Colonic mucosa (tissue), 4 donors: ENCODE results near the gene SWT1. TPM values are rescaled to one million over a fixed set of nuclear protein-coding genes. Genes with fewer than 3 reads are reported as not detected.

Source experiments
- DNase-seq: peaks from one replicate; pipeline ENCODE4 v3.0.0-alpha.2; 2020
- H3K27ac ChIP-seq: fragments of 200-600 bp; one replicate; pipeline ENCODE4 v1.8.0; 2021
- H3K27me3 ChIP-seq: fragments of 200-600 bp; one replicate; pipeline ENCODE4 v1.8.0; 2021
- H3K36me3 ChIP-seq: fragments of 200-600 bp; one replicate; pipeline ENCODE4 v1.8.0; 2021
- H3K4me1 ChIP-seq: fragments of 200-600 bp; one replicate; pipeline ENCODE4 v1.8.0; 2021; ENCODE audit warnings: mild to moderate bottlenecking
- H3K4me3 ChIP-seq: fragments of 200-600 bp; one replicate; pipeline ENCODE4 v1.8.0; 2021
- H3K9ac ChIP-seq, 2 donors: one replicate each; pipeline ENCODE4 v1.7.0; 2013; ENCODE audit warnings: control low read depth in 2 of 2, low read depth in 2 of 2, low read length in 2 of 2
- H3K9me3 ChIP-seq: fragments of 200-600 bp; one replicate; pipeline ENCODE4 v1.8.0; 2021
- intact Hi-C: fragments of 100-400 bp; cut with DNase I; formaldehyde crosslinking; loops from one replicate; pipeline ENCODE4 v1.14.1; 2022
- total RNA-seq, 2 donors: library from RNA; stranded (reverse); fragmentation: NEBNext Ultra II Directional in 1 of 2; extraction: Animal tissue kit (Norgen Biotek cat#: 25700) in 1 of 2; gene quantifications; one replicate each; pipeline ENCODE4 v1.2.1, GENCODE V29; 2021
- TF ChIP-seq, protein P1 (sequence below): fragments of 200-600 bp; IDR thresholded peaks from one replicate; pipeline ENCODE4 v1.8.0; 2022; ENCODE audit warnings: antibody characterized with exemption, mild to moderate bottlenecking
- donor health status: healthy.
- donor health status: DM: no; HTN: no; CAD: no.
- donor health status: DM: no; HTN: no; CAD: no.

Gene SWT1
- total RNA-seq, 2 donors from 2014 or later: 3.4 to 5.7 TPM

DNA sequence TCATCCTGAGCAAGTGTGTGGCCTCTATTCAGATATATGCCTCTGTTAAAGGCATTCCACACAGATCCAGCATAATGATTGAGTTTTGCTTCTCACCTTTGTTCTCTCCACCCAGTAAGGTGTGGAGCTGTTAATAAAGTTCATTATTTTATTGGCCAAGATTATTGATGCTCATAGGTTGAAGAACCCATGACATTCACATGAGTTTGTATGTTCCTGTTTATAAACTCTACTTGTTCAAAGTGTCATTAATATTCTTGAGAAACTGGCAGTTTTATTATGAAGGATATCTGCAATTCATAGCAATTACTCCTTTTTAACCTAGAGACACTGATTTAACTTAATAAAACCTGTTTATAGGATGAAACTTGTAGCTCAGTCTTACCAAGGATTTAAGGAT is 138.1 kb downstream of the SWT1 start:
- no peaks in the 10 kb centered on the region for H3K27me3 ChIP-seq
- no peaks in the 10 kb centered on the region for H3K9me3 ChIP-seq
- H3K36me3 ChIP-seq: peaks cover 7% of the 10 kb centered on the region
- no peaks in the 10 kb centered on the region for H3K4me1 ChIP-seq
- intact Hi-C loops: no loop called here
- TF ChIP-seq, protein P1, sequence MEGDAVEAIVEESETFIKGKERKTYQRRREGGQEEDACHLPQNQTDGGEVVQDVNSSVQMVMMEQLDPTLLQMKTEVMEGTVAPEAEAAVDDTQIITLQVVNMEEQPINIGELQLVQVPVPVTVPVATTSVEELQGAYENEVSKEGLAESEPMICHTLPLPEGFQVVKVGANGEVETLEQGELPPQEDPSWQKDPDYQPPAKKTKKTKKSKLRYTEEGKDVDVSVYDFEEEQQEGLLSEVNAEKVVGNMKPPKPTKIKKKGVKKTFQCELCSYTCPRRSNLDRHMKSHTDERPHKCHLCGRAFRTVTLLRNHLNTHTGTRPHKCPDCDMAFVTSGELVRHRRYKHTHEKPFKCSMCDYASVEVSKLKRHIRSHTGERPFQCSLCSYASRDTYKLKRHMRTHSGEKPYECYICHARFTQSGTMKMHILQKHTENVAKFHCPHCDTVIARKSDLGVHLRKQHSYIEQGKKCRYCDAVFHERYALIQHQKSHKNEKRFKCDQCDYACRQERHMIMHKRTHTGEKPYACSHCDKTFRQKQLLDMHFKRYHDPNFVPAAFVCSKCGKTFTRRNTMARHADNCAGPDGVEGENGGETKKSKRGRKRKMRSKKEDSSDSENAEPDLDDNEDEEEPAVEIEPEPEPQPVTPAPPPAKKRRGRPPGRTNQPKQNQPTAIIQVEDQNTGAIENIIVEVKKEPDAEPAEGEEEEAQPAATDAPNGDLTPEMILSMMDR: no peak
- H3K27ac ChIP-seq: no peak overlapping the region
- no peak for DNase-seq
- no peak overlapping the region for H3K9ac ChIP-seq
- H3K4me3 ChIP-seq: no peak overlapping the region

DNA sequence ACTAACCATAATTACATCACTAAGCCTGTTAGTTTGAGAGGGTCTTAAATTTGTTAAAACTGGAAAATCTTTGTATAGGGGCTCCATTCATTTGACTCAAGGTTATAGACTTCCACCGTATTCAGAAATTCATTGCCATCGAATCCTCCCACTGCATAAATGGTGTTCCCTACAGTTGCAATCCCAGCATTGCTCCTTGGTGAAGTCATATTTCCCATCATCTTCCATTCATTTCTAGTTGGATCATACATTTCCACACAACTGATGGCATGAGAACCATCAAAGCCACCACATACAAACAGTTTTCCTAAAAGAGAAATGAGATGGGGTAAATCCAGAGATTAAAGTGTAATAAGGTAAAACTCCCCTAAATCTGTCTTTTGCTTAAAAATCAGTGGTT is 141.0 kb downstream of the SWT1 start:
- Histone ChIP-seq H3K27ac (no peak overlapping the region), H3K27me3 (no peaks in the 10 kb centered on the region), H3K4me1 (no peaks in the 10 kb centered on the region), H3K9ac (no peak overlapping the region), H3K4me3 (no peak overlapping the region), H3K36me3 (peaks cover 7% of the 10 kb centered on the region), H3K9me3 (no peaks in the 10 kb centered on the region)
- intact Hi-C loops: no loop called here
- TF ChIP-seq, protein P1: no peak
- DNase-seq: no peak

- no peak overlapping the region for H3K27ac ChIP-seq
- no peak for DNase-seq
- H3K9me3 ChIP-seq: no peaks in the 10 kb centered on the region
- no peaks in the 10 kb centered on the region for H3K4me1 ChIP-seq
- intact Hi-C loops: no loop called here
- no peak overlapping the region for H3K9ac ChIP-seq
- TF ChIP-seq, protein P1: no peak
- H3K27me3 ChIP-seq: no peaks in the 10 kb centered on the region
- no peak overlapping the region for H3K4me3 ChIP-seq
- H3K36me3 ChIP-seq: peaks cover 12% of the 10 kb centered on the region
These were observed 143.2 kb downstream of the SWT1 start for GRCh38 chr1:185300152-185300551.

DNA sequence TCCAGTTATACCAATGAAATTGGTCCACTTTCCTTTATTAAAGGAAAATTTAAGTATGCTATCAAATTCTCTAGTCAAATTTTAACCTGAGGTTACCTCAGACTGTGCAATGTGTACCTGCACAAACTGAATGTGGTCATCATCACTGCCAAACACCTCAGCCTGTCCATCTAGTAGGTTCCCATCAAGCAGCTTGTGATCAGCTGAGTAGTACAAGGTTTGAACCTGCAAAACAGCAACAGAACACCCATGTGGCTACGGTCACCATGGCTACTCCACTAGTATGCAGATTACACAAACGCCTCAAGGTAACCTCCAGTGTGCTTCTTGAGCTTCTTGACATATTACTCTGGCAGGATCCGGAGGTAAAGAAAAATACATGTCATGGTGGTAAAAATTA is 148.5 kb downstream of the SWT1 start:
- TF ChIP-seq, protein P1: no peak
- Histone ChIP-seq H3K4me3 (no peak overlapping the region), H3K27ac (no peak overlapping the region), H3K27me3 (no peaks in the 10 kb centered on the region), H3K9me3 (no peaks in the 10 kb centered on the region), H3K36me3 (peaks cover 16% of the 10 kb centered on the region), H3K4me1 (no peaks in the 10 kb centered on the region), H3K9ac (no peak overlapping the region)
- intact Hi-C loops: no loop called here
- DNase-seq: no peak

GRCh38 chr1:185308126-185308525 is 151.2 kb downstream of the SWT1 start:
- intact Hi-C loops: no loop called here

More at GRCh38 chr1:185308126-185308525, 151.2 kb downstream of the SWT1 start:
- Histone ChIP-seq H3K9me3 (no peaks in the 10 kb centered on the region), H3K27ac (no peak overlapping the region), H3K4me1 (no peaks in the 10 kb centered on the region), H3K27me3 (no peaks in the 10 kb centered on the region), H3K9ac (no peak overlapping the region), H3K36me3 (peaks cover 16% of the 10 kb centered on the region), H3K4me3 (no peak overlapping the region)
- TF ChIP-seq, protein P1: no peak
- no peak for DNase-seq
